Measurements from ENCODE around the gene NCKAP5L. TPM values are rescaled to one million over a fixed set of nuclear protein-coding genes. Genes with fewer than 3 reads are reported as not detected.

The NCKAP5L gene
- total and polyA plus RNA-seq, 2 donors (not counting 3 experiments of a cell fraction or from before 2014, with no cell fraction given): 17.4 to 46.1 TPM

DNA sequence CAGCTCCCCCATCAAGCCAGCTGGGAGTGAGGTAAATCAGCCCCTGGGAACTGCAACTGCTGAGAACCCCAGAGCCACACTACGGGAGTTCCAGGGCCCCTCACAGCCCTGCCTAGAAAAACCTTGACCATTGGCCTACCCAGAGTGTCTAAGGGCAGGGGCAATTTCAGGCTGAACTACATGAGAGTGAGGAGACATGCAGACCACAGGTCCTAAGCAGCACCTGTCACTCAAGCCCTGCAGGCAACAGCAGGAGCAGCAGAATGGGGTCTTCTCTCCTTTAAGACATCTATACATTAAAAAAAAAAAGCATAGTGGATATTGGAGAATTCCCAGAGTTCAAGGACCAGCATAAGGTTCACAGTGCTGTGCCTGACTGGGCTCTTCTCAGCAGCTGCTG lies 4.9 kb downstream of the NCKAP5L start:
- H3K9me1 ChIP-seq (replicated peaks; ENCODE audit: control insufficient read depth, extremely low read depth, insufficient read depth, low read length): no peaks in the 10 kb centered on the region
- no TSS peak for BruUV-seq (replicated peaks)
- peaks cover 50% of the 10 kb centered on the region for H3K4me1 ChIP-seq (ENCODE audit: control insufficient read depth, extremely low read depth, insufficient read depth, low read length)
- FAIRE-seq (no peak), DNase-seq (ENCODE audit: low read depth, low spot score) (no peak)
- no peaks in the 10 kb centered on the region for H4K20me1 ChIP-seq (replicated peaks; ENCODE audit: control insufficient read depth, extremely low read depth, insufficient read depth, low read length)
- intact Hi-C loops (cut with micrococcal nuclease) (no loop called here), dilution Hi-C loops (cut with MboI; ENCODE audit: extremely low pct_ligation_motif_present, low sequenced_read_pairs) (no loop called here)
- CTCF ChIA-PET: interaction anchor here (9.0 kb wide), 1 partner anchor 16 kb away, joined by 54 read pairs; no protein-coding TSS in a partner anchor
- H3K4me3 ChIP-seq (replicated peaks in 1 of 3; ENCODE audit: insufficient read depth in 1 of 3, low read depth in 1 of 3, low read length in 3 of 3): no peak overlapping the region
- no peaks in the 10 kb centered on the region for H3K27me3 ChIP-seq (ENCODE audit: control insufficient read depth in 2 of 2, insufficient read depth in 2 of 2, low read length in 2 of 2)
- H3K4me2 ChIP-seq (ENCODE audit: insufficient read depth, low read length): no peak overlapping the region
- H3K27ac ChIP-seq (ENCODE audit: insufficient read depth, low read depth, low read length): no peak overlapping the region
- TF ChIP-seq EZH2 (IDR thresholded peaks at IDR 0.05; ENCODE audit: borderline replicate concordance, low read depth, low read length, severe bottlenecking) (no peak), POLR2A (IDR thresholded peaks at IDR 0.05; ENCODE audit: low read depth, low read length) (no peak)
- H3K79me2 ChIP-seq (ENCODE audit: control insufficient read depth, insufficient read depth, low read length): peaks cover 65% of the 10 kb centered on the region
- H3K36me3 ChIP-seq (ENCODE audit: control insufficient read depth in 2 of 2, extremely low read depth in 1 of 2, insufficient read depth in 2 of 2, low read length in 2 of 2): peaks cover 0 to 4% of the 10 kb centered on the region in 2 experiments
- H3K9me3 ChIP-seq (replicated peaks; ENCODE audit: control insufficient read depth, insufficient read depth, low read length): no peaks in the 10 kb centered on the region
- no peak overlapping the region for H3K9ac ChIP-seq (replicated peaks; ENCODE audit: extremely low read depth, insufficient read depth, low read length)
- no peak overlapping the region for H2AFZ ChIP-seq (ENCODE audit: low read depth, low read length)
- POLR2A ChIA-PET: no interaction called here

- H3K36me3 ChIP-seq (ENCODE audit: control insufficient read depth in 2 of 2, extremely low read depth in 1 of 2, insufficient read depth in 2 of 2, low read length in 2 of 2): peaks cover 0 to 4% of the 10 kb centered on the region in 2 experiments
- H2AFZ ChIP-seq (ENCODE audit: low read depth, low read length): no peak overlapping the region
- no peak overlapping the region for H3K9ac ChIP-seq (replicated peaks; ENCODE audit: extremely low read depth, insufficient read depth, low read length)
- no peak for DNase-seq (ENCODE audit: low read depth, low spot score)
- H3K27me3 ChIP-seq (ENCODE audit: control insufficient read depth in 2 of 2, insufficient read depth in 2 of 2, low read length in 2 of 2): no peaks in the 10 kb centered on the region
- no peaks in the 10 kb centered on the region for H4K20me1 ChIP-seq (replicated peaks; ENCODE audit: control insufficient read depth, extremely low read depth, insufficient read depth, low read length)
- intact Hi-C loops (cut with micrococcal nuclease): loop anchor here (1.0 kb wide), 1 partner anchor 37 kb away; no protein-coding TSS in a partner anchor
- H3K27ac ChIP-seq (ENCODE audit: insufficient read depth, low read depth, low read length): peak overlapping the region; percentile 54
- no peaks in the 10 kb centered on the region for H3K9me3 ChIP-seq (replicated peaks; ENCODE audit: control insufficient read depth, insufficient read depth, low read length)
- H3K4me1 ChIP-seq (ENCODE audit: control insufficient read depth, extremely low read depth, insufficient read depth, low read length): peaks cover 42% of the 10 kb centered on the region
- peak overlapping the region; percentile 37 for H3K4me2 ChIP-seq (ENCODE audit: insufficient read depth, low read length)
- POLR2A ChIA-PET: interaction anchor here (1.0 to 1.3 kb wide), 4 partner anchors 11 to 80 kb away, joined by 3 to 4 read pairs (median 3); partner anchors contain the start of genes BCDIN3D and TMBIM6
- no TSS peak for BruUV-seq (replicated peaks)
- no peak overlapping the region for H3K4me3 ChIP-seq (replicated peaks in 1 of 3; ENCODE audit: insufficient read depth in 1 of 3, low read depth in 1 of 3, low read length in 3 of 3)
- CTCF ChIA-PET: interaction anchor here (0.7 to 9.0 kb wide), 8 partner anchors 11 to 146 kb away, joined by 3 to 54 read pairs (median 4); no protein-coding TSS in a partner anchor
- peak; percentile 40 for FAIRE-seq
- H3K79me2 ChIP-seq (ENCODE audit: control insufficient read depth, insufficient read depth, low read length): peaks cover 56% of the 10 kb centered on the region
- TF ChIP-seq, protein P1, sequence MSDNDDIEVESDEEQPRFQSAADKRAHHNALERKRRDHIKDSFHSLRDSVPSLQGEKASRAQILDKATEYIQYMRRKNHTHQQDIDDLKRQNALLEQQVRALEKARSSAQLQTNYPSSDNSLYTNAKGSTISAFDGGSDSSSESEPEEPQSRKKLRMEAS (IDR thresholded peaks at IDR 0.05; ENCODE audit: insufficient read depth, insufficient read length): no peak
- TF ChIP-seq FOS (IDR thresholded peaks at IDR 0.05; ENCODE audit: borderline replicate concordance, insufficient read depth, low read length) (no peak), MYC (IDR thresholded peaks at IDR 0.05; ENCODE audit: low read depth, low read length) (no peak), POLR2A (IDR thresholded peaks at IDR 0.05; ENCODE audit: low read depth, low read length) (no peak), GATA2 (IDR thresholded peaks at IDR 0.05; ENCODE audit: insufficient read depth, insufficient read length, low read depth, low read length) (no peak), EZH2 (IDR thresholded peaks at IDR 0.05; ENCODE audit: borderline replicate concordance, low read depth, low read length, severe bottlenecking) (no peak), JUN (IDR thresholded peaks at IDR 0.05; ENCODE audit: borderline replicate concordance, insufficient read depth, insufficient read length, low read depth) (no peak), POLR2AphosphoS5 (IDR thresholded peaks at IDR 0.05; ENCODE audit: insufficient read depth, low read depth, low read length) (no peak)
- TF ChIP-seq, protein P2, sequence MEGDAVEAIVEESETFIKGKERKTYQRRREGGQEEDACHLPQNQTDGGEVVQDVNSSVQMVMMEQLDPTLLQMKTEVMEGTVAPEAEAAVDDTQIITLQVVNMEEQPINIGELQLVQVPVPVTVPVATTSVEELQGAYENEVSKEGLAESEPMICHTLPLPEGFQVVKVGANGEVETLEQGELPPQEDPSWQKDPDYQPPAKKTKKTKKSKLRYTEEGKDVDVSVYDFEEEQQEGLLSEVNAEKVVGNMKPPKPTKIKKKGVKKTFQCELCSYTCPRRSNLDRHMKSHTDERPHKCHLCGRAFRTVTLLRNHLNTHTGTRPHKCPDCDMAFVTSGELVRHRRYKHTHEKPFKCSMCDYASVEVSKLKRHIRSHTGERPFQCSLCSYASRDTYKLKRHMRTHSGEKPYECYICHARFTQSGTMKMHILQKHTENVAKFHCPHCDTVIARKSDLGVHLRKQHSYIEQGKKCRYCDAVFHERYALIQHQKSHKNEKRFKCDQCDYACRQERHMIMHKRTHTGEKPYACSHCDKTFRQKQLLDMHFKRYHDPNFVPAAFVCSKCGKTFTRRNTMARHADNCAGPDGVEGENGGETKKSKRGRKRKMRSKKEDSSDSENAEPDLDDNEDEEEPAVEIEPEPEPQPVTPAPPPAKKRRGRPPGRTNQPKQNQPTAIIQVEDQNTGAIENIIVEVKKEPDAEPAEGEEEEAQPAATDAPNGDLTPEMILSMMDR (IDR thresholded peaks at IDR 0.05; ENCODE audit: extremely low read depth in 1 of 2, insufficient read depth in 1 of 2, low read depth in 1 of 2, low read length in 2 of 2): no peak
- no peaks in the 10 kb centered on the region for H3K9me1 ChIP-seq (replicated peaks; ENCODE audit: control insufficient read depth, extremely low read depth, insufficient read depth, low read length)
- dilution Hi-C loops (cut with MboI; ENCODE audit: extremely low pct_ligation_motif_present, low sequenced_read_pairs): no loop called here
These were observed 6.6 kb downstream of the NCKAP5L start for GRCh38 chr12:49821373-49822287.
